Measurements from ENCODE around the gene RPUSD4.

Gene RPUSD4

GRCh38 chr11:126224647-126225294 lies 13.3 kb upstream of the RPUSD4 start:
- no peak overlapping the region for H3K4me3 Mint-ChIP-seq
- H3K36me3 Mint-ChIP-seq (ENCODE audit: low read depth) = peaks cover 8% of the 10 kb centered on the region
- no peaks in the 10 kb centered on the region for H3K27me3 Mint-ChIP-seq
- H3K27ac Mint-ChIP-seq = no peak overlapping the region
- H3K4me1 Mint-ChIP-seq (ENCODE audit: low read depth) = peaks cover 6% of the 10 kb centered on the region
- H3K9me3 Mint-ChIP-seq = no peaks in the 10 kb centered on the region
- DNase-seq = no peak

- no peak for DNase-seq
- H3K27me3 Mint-ChIP-seq = no peaks in the 10 kb centered on the region
- H3K4me3 Mint-ChIP-seq = no peak overlapping the region
- H3K4me1 Mint-ChIP-seq (ENCODE audit: low read depth) = peaks cover 36% of the 10 kb centered on the region
- H3K36me3 Mint-ChIP-seq (ENCODE audit: low read depth) = peaks cover 8% of the 10 kb centered on the region
- no peaks in the 10 kb centered on the region for H3K9me3 Mint-ChIP-seq
- H3K27ac Mint-ChIP-seq = no peak overlapping the region
These were observed 8.1 kb upstream of the RPUSD4 start for GRCh38 chr11:126219547-126219946.

GRCh38 chr11:126217491-126217890 lies 6.0 kb upstream of the RPUSD4 start:
- peaks cover 51% of the 10 kb centered on the region for H3K4me1 Mint-ChIP-seq (ENCODE audit: low read depth)
- peaks cover 10% of the 10 kb centered on the region for H3K36me3 Mint-ChIP-seq (ENCODE audit: low read depth)
- no peak for DNase-seq
- no peak overlapping the region for H3K4me3 Mint-ChIP-seq
- no peaks in the 10 kb centered on the region for H3K9me3 Mint-ChIP-seq
- H3K27ac Mint-ChIP-seq = peak overlapping the region; percentile 3
- no peaks in the 10 kb centered on the region for H3K27me3 Mint-ChIP-seq

- peaks cover 16% of the 10 kb centered on the region for H3K36me3 Mint-ChIP-seq (ENCODE audit: low read depth)
- no peak overlapping the region for H3K4me3 Mint-ChIP-seq
- no peak for DNase-seq
- no peaks in the 10 kb centered on the region for H3K27me3 Mint-ChIP-seq
- peak overlapping the region; percentile 78 for H3K27ac Mint-ChIP-seq
- no peaks in the 10 kb centered on the region for H3K9me3 Mint-ChIP-seq
- H3K4me1 Mint-ChIP-seq (ENCODE audit: low read depth) = peaks cover 57% of the 10 kb centered on the region
These were observed 5.3 kb upstream of the RPUSD4 start for GRCh38 chr11:126216526-126217305.

- Mint-ChIP-seq H3K4me1 (ENCODE audit: low read depth) (peaks cover 65% of the 10 kb centered on the region), H3K36me3 (ENCODE audit: low read depth) (peaks cover 28% of the 10 kb centered on the region), H3K9me3 (no peaks in the 10 kb centered on the region), H3K27ac (no peak overlapping the region), H3K4me3 (no peak overlapping the region), H3K27me3 (no peaks in the 10 kb centered on the region)
- no peak for DNase-seq
These were observed 3.4 kb upstream of the RPUSD4 start for GRCh38 chr11:126214841-126215240.

- H3K4me1 Mint-ChIP-seq (ENCODE audit: low read depth) = peaks cover 68% of the 10 kb centered on the region
- no peaks in the 10 kb centered on the region for H3K9me3 Mint-ChIP-seq
- no peaks in the 10 kb centered on the region for H3K27me3 Mint-ChIP-seq
- DNase-seq = no peak
- no peak overlapping the region for H3K4me3 Mint-ChIP-seq
- H3K27ac Mint-ChIP-seq = no peak overlapping the region
- H3K36me3 Mint-ChIP-seq (ENCODE audit: low read depth) = peaks cover 32% of the 10 kb centered on the region
These were observed 3.0 kb upstream of the RPUSD4 start for GRCh38 chr11:126214441-126214840.

- Mint-ChIP-seq H3K27me3 (no peaks in the 10 kb centered on the region), H3K36me3 (ENCODE audit: low read depth) (peaks cover 51% of the 10 kb centered on the region), H3K9me3 (no peaks in the 10 kb centered on the region), H3K27ac (peak overlapping the region; percentile 99), H3K4me3 (peak overlapping the region; percentile 96), H3K4me1 (ENCODE audit: low read depth) (peaks cover 59% of the 10 kb centered on the region)
- DNase-seq = no peak
These were observed 725 bp upstream of the RPUSD4 start for GRCh38 chr11:126212089-126212660.

GRCh38 chr11:126210871-126211235 lies 597 bp downstream of the RPUSD4 start:
- Mint-ChIP-seq H3K27me3 (no peaks in the 10 kb centered on the region), H3K9me3 (no peaks in the 10 kb centered on the region), H3K27ac (peak overlapping the region; percentile 99), H3K4me1 (ENCODE audit: low read depth) (peaks cover 47% of the 10 kb centered on the region), H3K36me3 (ENCODE audit: low read depth) (peaks cover 62% of the 10 kb centered on the region), H3K4me3 (peak overlapping the region; percentile 96)
- no peak for DNase-seq

GRCh38 chr11:126207896-126208295 lies 3.6 kb downstream of the RPUSD4 start:
- peaks cover 27% of the 10 kb centered on the region for H3K4me1 Mint-ChIP-seq (ENCODE audit: low read depth)
- peaks cover 90% of the 10 kb centered on the region for H3K36me3 Mint-ChIP-seq (ENCODE audit: low read depth)
- no peak overlapping the region for H3K4me3 Mint-ChIP-seq
- DNase-seq = no peak
- no peaks in the 10 kb centered on the region for H3K9me3 Mint-ChIP-seq
- no peak overlapping the region for H3K27ac Mint-ChIP-seq
- no peaks in the 10 kb centered on the region for H3K27me3 Mint-ChIP-seq

- Mint-ChIP-seq H3K36me3 (ENCODE audit: low read depth) (peaks cover 97% of the 10 kb centered on the region), H3K27ac (no peak overlapping the region), H3K4me1 (ENCODE audit: low read depth) (peaks cover 10% of the 10 kb centered on the region), H3K9me3 (no peaks in the 10 kb centered on the region), H3K4me3 (no peak overlapping the region), H3K27me3 (no peaks in the 10 kb centered on the region)
- DNase-seq = no peak
These were observed 6.1 kb downstream of the RPUSD4 start for GRCh38 chr11:126205359-126205758.

- Mint-ChIP-seq H3K4me1 (ENCODE audit: low read depth) (no peaks in the 10 kb centered on the region), H3K27ac (no peak overlapping the region), H3K9me3 (peaks cover 4% of the 10 kb centered on the region), H3K36me3 (ENCODE audit: low read depth) (peaks cover 98% of the 10 kb centered on the region), H3K4me3 (no peak overlapping the region), H3K27me3 (no peaks in the 10 kb centered on the region)
- DNase-seq = no peak
These were observed 8.6 kb downstream of the RPUSD4 start for GRCh38 chr11:126202646-126203359.

GRCh38 chr11:126198648-126199047 lies 12.8 kb downstream of the RPUSD4 start:
- Mint-ChIP-seq H3K36me3 (ENCODE audit: low read depth) (peaks cover 100% of the 10 kb centered on the region), H3K4me3 (no peak overlapping the region)

GRCh38 chr11:126197277-126197939 lies 14.0 kb downstream of the RPUSD4 start:
- no peaks in the 10 kb centered on the region for H3K27me3 Mint-ChIP-seq
- no peaks in the 10 kb centered on the region for H3K4me1 Mint-ChIP-seq (ENCODE audit: low read depth)
- H3K4me3 Mint-ChIP-seq = no peak overlapping the region
- H3K9me3 Mint-ChIP-seq = peaks cover 10% of the 10 kb centered on the region
- H3K27ac Mint-ChIP-seq = no peak overlapping the region
- DNase-seq = no peak
- peaks cover 100% of the 10 kb centered on the region for H3K36me3 Mint-ChIP-seq (ENCODE audit: low read depth)

More at GRCh38 chr11:126198648-126199047, 12.8 kb downstream of the RPUSD4 start:
- Mint-ChIP-seq H3K27me3 (no peaks in the 10 kb centered on the region), H3K27ac (no peak overlapping the region), H3K9me3 (peaks cover 10% of the 10 kb centered on the region), H3K4me1 (ENCODE audit: low read depth) (no peaks in the 10 kb centered on the region)
- no peak for DNase-seq

GRCh38 chr11:126195119-126195518 lies 16.3 kb downstream of the RPUSD4 start:
- Mint-ChIP-seq H3K27me3 (no peaks in the 10 kb centered on the region), H3K9me3 (peaks cover 10% of the 10 kb centered on the region), H3K27ac (no peak overlapping the region), H3K36me3 (ENCODE audit: low read depth) (peaks cover 100% of the 10 kb centered on the region), H3K4me1 (ENCODE audit: low read depth) (no peaks in the 10 kb centered on the region), H3K4me3 (no peak overlapping the region)
- no peak for DNase-seq
